HG02840 (cell line): Measurements from ENCODE around the gene BCL2L1.
"Not testable (repeated sequence)": the region's sequence is repeated elsewhere in the genome, so short reads cannot be mapped to it uniquely, and the experiment has no call there.

Experiments
- ATAC-seq: cut with Tn5 transposase; IDR thresholded peaks from one replicate; pipeline ENCODE4 v1.9.1; 2021; ENCODE audit warnings: mild to moderate bottlenecking, moderate library complexity, moderate number of reproducible peaks; ENCODE audit not compliant: unreplicated experiment, low FRiP score

Gene BCL2L1

GRCh38 chr20:31678389-31679356 is 44.0 kb downstream of the BCL2L1 start:
- no peak for ATAC-seq

GRCh38 chr20:31677553-31678260 is 45.0 kb downstream of the BCL2L1 start:
- ATAC-seq, result no peak

DNA sequence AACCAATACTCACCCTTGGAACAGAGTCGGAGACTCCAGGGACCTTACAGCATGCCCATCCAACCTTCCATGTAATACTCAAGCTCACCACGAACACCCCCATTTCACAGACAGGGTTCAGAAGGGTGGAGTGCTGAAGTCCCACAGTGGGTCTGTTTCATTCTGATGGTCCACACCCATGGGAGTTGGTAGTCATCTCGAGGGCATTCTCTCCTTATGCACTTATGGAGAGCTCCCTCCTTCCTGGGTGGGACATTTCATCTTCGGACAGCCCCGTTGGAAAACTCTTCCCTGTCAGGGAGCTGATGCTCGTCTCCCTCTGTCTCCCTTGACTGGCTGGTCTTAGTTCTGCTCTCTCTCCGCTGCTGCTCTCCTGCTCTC is 46.1 kb downstream of the BCL2L1 start:
- ATAC-seq, result no peak

DNA sequence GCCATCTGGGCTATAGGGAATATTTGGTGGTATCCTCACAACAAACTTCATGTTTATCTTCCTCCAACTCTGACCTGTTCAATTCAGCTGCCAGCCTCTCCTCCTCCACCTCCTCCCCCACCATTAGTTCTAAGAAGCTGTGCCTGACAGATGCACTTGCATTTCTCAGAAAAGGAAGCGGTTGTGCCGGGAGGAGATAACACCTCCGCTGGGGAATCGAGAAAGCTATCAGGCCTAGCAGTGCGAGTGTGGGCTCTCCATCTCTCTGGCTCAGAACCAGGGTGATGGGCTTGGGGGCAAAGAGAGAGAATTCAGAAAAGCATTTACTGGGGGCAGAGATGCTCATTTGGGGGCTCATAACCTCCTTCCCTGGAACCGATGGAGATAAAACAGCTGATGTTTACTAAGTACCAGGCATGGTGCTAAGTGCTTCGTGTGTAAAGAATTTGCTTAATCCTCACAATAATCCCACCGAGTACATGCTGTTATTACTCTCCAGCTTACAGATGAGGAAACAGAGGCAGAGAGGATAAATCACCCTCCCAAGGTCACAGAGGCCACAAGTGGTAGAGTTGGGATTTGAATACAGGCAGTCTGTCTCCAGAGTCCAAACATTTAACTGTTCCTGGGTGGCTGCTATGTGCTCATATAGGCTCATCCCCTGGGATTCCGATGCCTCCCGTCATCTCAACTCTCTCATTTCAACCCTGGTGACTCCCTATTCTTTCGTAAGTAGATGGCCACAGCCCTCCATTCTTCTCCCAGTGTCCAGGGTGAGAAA is 46.6 kb downstream of the BCL2L1 start:
- ATAC-seq, result no peak

DNA sequence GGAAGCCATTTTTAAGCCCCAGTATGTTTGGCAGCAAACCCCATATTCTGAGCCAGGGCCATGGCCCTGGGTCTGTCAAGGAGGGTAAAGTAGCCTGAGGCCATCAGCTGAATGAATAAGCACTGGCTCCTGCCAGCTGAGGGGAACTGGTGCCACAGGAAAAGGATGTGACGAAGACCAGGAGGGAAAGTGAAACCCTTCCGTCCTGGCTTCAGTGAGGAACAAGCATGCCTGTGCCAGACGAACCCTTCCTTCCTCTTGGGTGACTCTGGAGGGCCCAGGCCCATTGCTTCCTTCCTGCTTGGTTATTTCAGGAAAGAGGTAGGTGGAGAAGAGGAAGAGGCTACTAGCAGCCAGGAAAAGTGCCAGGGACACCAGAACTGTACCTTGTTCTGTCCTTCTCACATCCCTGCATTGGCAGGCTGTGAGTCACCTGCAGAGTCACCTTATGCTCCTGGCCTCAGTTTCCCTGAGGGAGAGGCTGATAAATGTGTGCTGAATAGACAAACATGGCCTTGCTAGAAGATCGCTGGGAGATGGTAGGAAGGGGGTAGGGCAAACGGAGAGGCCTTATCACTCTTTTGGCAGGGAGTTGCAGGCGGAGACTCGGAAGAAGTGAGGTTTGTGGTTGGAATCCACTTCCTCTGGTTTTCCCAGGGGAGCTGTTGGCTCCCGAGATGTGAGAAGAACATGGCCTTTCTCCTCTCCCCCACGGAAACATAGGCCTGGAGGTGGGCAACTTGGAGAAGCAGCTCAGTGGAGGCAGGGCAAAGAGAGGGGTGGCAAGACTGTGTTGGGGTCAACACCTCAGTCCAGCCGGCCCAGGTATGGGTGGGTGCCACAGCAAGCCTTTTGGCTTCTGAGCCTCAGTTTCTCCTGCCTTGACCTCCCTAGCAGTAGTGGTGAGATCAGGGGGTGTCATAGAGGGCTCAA is 47.5 kb downstream of the BCL2L1 start:
- no peak for ATAC-seq

GRCh38 chr20:31673943-31674463 is 48.7 kb downstream of the BCL2L1 start:
- no peak for ATAC-seq

DNA sequence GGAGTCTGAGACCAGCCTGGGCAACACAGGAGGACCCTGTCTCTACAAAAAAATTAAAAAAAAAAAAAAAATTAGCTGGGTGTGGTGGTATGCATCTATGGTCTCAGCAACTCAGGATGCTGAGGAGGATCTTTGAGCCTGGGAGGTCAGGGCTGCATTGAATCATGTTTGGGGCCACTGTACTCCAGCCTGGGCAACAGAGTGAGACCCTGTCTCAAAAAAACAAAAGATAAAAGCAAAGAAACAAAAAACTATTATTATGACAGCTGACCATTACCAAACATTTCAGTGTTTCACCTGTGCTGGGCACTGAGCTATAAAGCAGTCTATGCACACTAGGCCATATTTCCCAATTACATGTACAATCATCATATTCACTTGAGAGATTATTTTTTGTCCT is 49.2 kb downstream of the BCL2L1 start:
- ATAC-seq, result no peak

DNA sequence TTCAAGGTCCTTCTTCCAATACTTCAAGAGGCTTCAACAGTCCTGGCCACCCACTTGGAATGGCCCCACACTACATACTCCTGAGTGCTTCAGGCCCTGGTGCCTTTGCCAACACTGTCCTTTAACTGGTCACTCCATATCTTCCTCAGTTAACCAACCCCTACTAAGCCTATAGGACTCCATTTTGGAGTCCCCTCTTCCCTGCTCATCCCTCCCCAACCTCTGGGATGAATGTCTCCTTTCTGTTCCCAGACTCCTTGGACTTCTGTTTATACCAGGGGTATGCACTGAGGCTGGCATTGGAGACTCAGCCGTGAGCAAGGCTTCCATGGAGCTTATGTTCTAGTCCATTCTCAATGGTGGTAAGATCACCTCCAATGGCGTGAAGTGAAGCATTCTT is 51.3 kb downstream of the BCL2L1 start:
- no peak for ATAC-seq

DNA sequence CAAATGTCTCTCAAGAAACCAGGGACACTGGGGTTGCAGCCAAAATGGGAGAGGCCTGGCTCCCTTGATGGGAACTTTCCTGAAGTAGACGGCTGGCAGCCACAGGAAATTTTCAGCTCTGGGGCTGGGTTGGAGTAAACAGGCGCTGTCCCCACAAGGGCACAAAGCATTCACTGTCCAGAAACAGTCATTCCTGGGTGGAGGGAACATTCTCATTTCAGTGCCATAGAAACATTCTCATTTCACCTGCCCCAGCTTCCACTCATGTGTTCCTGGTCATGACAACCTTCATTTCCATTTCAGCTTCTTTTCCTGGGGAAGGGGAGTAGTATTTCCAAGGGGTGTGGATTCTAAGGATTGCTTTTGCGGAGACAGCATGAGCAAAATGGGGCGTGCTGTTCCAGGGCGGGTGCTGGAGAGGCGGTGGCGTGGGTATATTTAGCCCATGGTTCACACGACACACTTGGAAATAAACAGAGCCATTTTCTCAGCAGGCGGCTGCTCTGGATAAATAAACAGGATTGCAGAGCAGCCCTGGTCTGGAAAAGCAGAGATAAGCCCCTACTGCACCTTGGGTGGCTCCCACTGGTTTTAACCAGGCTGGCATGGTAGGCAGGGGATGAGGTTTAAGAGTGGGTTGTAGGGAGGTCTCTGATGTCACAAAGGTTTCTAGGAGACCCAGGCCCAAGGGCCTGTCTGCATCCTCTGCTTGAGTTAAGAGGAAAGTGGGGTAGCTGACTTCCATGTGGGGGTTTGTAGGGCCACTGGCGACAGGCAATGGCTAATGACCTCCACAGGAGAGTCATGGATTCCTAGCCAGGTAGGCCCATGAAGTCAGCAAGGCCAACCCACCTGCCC is 52.1 kb downstream of the BCL2L1 start:
- no peak for ATAC-seq

- ATAC-seq, result no peak
Measured at GRCh38 chr20:31669876-31670275, 52.8 kb downstream of the BCL2L1 start.

DNA sequence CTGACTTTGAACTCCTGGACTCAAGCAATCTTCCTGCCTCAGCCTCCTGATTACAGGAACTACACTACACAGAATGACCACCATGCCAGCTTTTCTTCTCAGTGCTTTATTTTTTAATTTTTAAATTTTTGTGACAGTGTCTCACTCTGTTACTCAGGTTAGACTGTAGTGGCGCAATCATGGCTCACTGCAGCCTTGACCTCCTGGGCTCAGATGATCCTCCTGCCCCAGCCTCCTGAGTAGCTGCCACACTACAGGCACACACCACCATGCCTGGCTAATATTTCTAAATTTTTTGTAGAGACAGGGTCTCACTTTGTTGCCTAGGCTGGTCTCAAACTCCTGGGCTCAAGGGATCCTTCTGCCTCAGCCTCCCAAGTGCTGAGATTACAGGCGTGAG is 53.7 kb downstream of the BCL2L1 start:
- ATAC-seq, result not testable (repeated sequence)

- no peak for ATAC-seq
Measured at GRCh38 chr20:31667315-31668285, 55.1 kb downstream of the BCL2L1 start.

GRCh38 chr20:31666258-31667042 is 56.2 kb downstream of the BCL2L1 start:
- no peak for ATAC-seq

DNA sequence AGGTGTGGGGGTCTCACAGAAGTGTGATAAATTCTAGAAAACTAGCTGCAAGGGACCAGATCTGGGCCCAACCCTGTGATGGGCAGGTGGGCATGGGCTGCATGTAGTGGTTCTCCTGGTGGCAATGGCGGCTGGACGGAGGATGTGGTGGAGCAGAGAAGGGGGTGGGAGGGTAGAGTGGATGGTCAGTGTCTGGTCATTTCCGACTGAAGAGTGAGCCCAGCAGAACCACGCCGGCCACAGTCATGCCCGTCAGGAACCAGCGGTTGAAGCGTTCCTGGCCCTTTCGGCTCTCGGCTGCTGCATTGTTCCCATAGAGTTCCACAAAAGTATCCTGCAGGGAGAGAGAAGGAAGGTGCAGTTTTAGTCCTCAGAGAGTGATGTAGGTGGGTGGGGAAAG is 56.9 kb downstream of the BCL2L1 start:
- ATAC-seq, result no peak

- ATAC-seq, result no peak
Measured at GRCh38 chr20:31664696-31665354, 57.8 kb downstream of the BCL2L1 start.
